ENCODE data around the gene AFAP1. TPM values are rescaled to one million over a fixed set of nuclear protein-coding genes. Genes with fewer than 3 reads are reported as not detected.

AFAP1 gene
- total RNA-seq, 4 donors from 2014 or later: 8.2 to 55.0 (median 28.9) TPM

DNA sequence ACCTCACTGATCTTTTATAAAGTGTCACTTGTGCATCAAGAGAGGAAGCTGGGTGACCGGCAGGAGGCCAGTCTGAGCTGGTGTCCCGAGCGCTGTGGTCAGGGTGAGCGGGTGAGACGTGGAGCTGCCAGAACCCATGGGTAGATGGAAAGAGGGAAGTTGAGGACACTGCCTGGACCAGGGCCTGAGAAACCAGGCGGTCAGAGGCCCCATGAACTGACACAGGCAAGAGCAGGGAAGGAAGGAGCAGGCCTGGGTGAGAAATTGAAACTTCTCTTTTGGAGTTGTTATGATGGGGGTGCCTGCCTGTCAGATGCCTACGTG, 192.6 kb downstream of the AFAP1 start:
- no peaks in the 10 kb centered on the region for H3K9me3 ChIP-seq
- no peaks in the 10 kb centered on the region for H3K27me3 ChIP-seq
- H3K4me3 ChIP-seq: no peak overlapping the region
- no peak for TF ChIP-seq POLR2A (IDR thresholded peaks at IDR 0.05)
- TF ChIP-seq, protein P1, sequence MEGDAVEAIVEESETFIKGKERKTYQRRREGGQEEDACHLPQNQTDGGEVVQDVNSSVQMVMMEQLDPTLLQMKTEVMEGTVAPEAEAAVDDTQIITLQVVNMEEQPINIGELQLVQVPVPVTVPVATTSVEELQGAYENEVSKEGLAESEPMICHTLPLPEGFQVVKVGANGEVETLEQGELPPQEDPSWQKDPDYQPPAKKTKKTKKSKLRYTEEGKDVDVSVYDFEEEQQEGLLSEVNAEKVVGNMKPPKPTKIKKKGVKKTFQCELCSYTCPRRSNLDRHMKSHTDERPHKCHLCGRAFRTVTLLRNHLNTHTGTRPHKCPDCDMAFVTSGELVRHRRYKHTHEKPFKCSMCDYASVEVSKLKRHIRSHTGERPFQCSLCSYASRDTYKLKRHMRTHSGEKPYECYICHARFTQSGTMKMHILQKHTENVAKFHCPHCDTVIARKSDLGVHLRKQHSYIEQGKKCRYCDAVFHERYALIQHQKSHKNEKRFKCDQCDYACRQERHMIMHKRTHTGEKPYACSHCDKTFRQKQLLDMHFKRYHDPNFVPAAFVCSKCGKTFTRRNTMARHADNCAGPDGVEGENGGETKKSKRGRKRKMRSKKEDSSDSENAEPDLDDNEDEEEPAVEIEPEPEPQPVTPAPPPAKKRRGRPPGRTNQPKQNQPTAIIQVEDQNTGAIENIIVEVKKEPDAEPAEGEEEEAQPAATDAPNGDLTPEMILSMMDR (IDR thresholded peaks at IDR 0.05): no peak
- H3K4me1 ChIP-seq: no peaks in the 10 kb centered on the region
- H3K36me3 ChIP-seq: no peaks in the 10 kb centered on the region
- DNase-seq: no peak
- intact Hi-C loops (cut with DNase I; ENCODE audit: low total_unique reads): no loop called here
- H3K27ac ChIP-seq: no peak overlapping the region

DNA sequence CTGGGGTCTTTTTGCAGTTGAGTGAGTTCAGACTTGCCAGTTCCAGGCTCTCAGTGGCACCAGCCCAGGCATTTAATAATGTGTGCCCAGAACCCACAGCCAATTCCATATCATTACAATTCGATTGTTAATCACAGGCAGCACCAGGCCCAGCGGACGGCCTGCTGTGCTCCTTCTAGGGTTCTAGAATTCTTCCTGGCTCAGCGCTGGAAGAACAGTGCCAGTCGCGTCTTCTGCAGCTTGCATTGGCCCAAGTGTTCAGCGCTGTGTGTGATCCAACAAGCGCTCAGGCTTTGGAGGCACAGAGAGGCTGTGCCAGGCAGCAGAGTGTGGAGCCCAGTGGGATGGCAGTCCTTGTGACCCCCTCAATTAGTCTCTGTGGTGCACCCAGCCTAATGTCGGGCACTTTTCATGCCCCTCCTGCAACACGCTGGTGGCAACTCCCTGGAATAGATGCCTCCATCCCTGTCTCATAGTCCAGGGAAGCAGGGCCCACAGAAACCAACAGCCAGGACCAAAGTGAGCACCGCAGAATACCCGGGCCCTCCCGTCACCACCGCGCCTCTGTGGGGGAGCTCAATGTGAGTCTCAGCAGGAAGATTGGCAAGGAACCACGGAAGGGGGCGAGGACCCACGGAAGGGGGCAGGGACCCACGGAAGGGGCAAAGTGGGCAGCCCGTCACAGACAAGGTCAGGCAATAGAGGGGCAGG, 193.2 kb downstream of the AFAP1 start:
- Histone ChIP-seq H3K4me3 (no peak overlapping the region), H3K27me3 (no peaks in the 10 kb centered on the region), H3K9me3 (no peaks in the 10 kb centered on the region), H3K4me1 (no peaks in the 10 kb centered on the region), H3K36me3 (no peaks in the 10 kb centered on the region), H3K27ac (no peak overlapping the region)
- intact Hi-C loops (cut with DNase I; ENCODE audit: low total_unique reads): no loop called here
- TF ChIP-seq POLR2A (IDR thresholded peaks at IDR 0.05): no peak
- TF ChIP-seq, protein P1 (IDR thresholded peaks at IDR 0.05): no peak
- no peak for DNase-seq

DNA sequence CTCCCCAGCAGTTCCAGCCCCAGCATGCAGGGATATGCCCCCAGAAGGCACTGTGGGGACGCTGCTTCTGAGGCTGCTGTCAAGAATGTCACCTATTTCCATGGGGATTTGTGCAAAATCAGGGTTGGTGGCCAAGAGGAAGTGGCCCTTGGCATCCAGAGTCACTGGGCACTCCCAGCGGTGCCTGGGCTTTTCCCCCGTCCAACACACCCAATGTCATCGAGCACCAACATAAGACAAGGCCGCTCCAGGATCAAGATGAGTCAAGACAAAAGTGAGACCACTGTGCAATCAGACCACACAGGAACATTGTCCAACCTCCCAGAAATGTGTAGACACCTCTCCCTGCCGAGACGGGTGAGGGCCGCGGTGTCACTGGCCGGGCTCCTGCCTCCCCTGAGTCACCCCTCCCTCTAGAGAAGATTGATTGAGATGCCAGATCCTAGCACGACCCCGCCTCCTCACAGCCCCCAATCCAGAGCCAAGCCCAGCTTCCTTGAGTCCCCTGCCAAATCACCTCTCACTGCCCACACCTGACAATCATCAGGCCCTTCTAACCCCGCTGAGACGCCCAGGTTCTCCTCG, 194.3 kb downstream of the AFAP1 start:
- no peak overlapping the region for H3K4me3 ChIP-seq
- H3K27ac ChIP-seq: no peak overlapping the region
- no peaks in the 10 kb centered on the region for H3K9me3 ChIP-seq
- TF ChIP-seq POLR2A (IDR thresholded peaks at IDR 0.05): no peak
- TF ChIP-seq, protein P1 (IDR thresholded peaks at IDR 0.05): no peak
- intact Hi-C loops (cut with DNase I; ENCODE audit: low total_unique reads): no loop called here
- no peaks in the 10 kb centered on the region for H3K36me3 ChIP-seq
- no peaks in the 10 kb centered on the region for H3K4me1 ChIP-seq
- no peaks in the 10 kb centered on the region for H3K27me3 ChIP-seq
- no peak for DNase-seq

DNA sequence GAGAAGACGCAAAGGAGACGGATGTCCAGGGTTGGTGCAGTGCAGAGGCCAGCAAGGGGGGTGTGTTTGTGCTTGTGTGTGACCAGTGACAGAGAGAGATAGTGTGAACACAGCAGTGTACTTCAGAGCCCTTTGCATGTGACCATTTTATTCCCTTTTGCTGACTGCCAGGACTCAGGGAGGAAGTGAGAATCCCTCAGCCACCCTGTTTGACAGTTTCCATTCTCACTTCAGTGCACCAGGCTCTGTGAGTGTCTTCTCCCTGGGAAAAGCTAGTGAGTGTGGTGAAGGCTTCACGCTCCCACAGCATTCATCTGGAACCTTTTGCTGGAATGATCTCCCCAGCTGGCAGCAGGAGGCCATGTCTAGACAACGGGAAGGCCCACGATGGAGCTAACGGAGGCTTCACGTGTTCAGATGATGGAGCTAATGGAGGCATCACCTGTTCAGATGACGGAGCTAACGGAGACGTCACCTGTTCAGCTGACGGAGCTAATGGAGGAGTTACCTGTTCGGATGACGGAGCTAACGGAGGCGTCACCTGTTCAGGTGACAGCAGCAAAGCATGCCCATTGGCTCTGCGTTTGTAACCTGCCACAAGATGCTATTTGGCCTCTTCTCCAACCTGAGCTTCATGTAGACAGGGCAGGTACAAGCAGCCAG, 195.4 kb downstream of the AFAP1 start:
- no peak overlapping the region for H3K27ac ChIP-seq
- intact Hi-C loops (cut with DNase I; ENCODE audit: low total_unique reads): no loop called here

More for the DNA sequence above, 195.4 kb downstream of the AFAP1 start:
- Histone ChIP-seq H3K4me3 (no peak overlapping the region), H3K36me3 (no peaks in the 10 kb centered on the region), H3K27me3 (no peaks in the 10 kb centered on the region), H3K4me1 (no peaks in the 10 kb centered on the region), H3K9me3 (no peaks in the 10 kb centered on the region)
- DNase-seq: no peak
- TF ChIP-seq POLR2A (IDR thresholded peaks at IDR 0.05): no peak
- TF ChIP-seq, protein P1 (IDR thresholded peaks at IDR 0.05): no peak

Data from uterus (tissue), 4 donors.